Keratinocyte (primary cell): ENCODE data around the gene BTG3. TPM values are rescaled to one million over a fixed set of nuclear protein-coding genes. Genes with fewer than 3 reads are reported as not detected.

Experiments used
- DNase-seq: peaks from one replicate; pipeline ENCODE4 v3.0.0-alpha.2; 2011; ENCODE audit warnings: low read depth, missing footprints, low spot score
- FAIRE-seq: peaks from 2 replicates; lab custom pipeline; 2011; peaks lifted over from hg19 to GRCh38; lab: Jason Lieb, UNC
- H2AFZ ChIP-seq: 2 replicates; pipeline ENCODE4 v1.6.0; 2012; ENCODE audit warnings: low read length, control low read depth, inconsistent platforms; ENCODE audit not compliant: control insufficient read depth
- H3K27ac ChIP-seq: 2 replicates; pipeline ENCODE4 v1.5.1; 2011; ENCODE audit warnings: low read length; ENCODE audit not compliant: control insufficient read depth, insufficient read depth
- H3K27me3 ChIP-seq: 3 replicates; pipeline ENCODE4 v1.6.0; 2011; ENCODE audit warnings: low read length; ENCODE audit not compliant: control insufficient read depth, insufficient read depth; ENCODE audit errors: extremely low read depth
- H3K36me3 ChIP-seq, 2 experiments: 2 replicates in 1 of 2; 3 replicates in 1 of 2; pipeline ENCODE4 v1.5.1; 2011; ENCODE audit warnings: low read length in 2 of 2, mild to moderate bottlenecking in 1 of 2; ENCODE audit not compliant: control insufficient read depth in 2 of 2, insufficient read depth in 2 of 2; ENCODE audit errors: extremely low read depth in 1 of 2
- H3K4me1 ChIP-seq: 3 replicates; pipeline ENCODE4 v1.5.1; 2011; ENCODE audit warnings: low read length; ENCODE audit not compliant: control insufficient read depth, insufficient read depth; ENCODE audit errors: extremely low read depth
- H3K4me2 ChIP-seq: 3 replicates; pipeline ENCODE4 v1.6.0; 2011; ENCODE audit warnings: low read depth, low read length; ENCODE audit not compliant: control insufficient read depth, insufficient read depth; ENCODE audit errors: extremely low read depth
- H3K4me3 ChIP-seq, 3 experiments: fragments of 200-600 bp in 1 of 3; sonication (generic) in 1 of 3; 2 replicates in 2 of 3; 3 replicates in 1 of 3; pipeline ENCODE4 v1.5.1; 2011 to 2016; ENCODE audit warnings: low read length in 3 of 3, mild to moderate bottlenecking in 3 of 3, control low read depth in 2 of 3, inconsistent platforms in 1 of 3, low read depth in 1 of 3, mixed read lengths in 1 of 3, mixed run types in 1 of 3, moderate library complexity in 1 of 3; ENCODE audit not compliant: control insufficient read depth in 2 of 3, insufficient read depth in 2 of 3; ENCODE audit errors: extremely low read depth in 1 of 3
- H3K79me2 ChIP-seq: 2 replicates; pipeline ENCODE4 v1.6.0; 2012; ENCODE audit warnings: low read length; ENCODE audit not compliant: control insufficient read depth, insufficient read depth
- H3K9ac ChIP-seq: 3 replicates; pipeline ENCODE4 v1.6.0; 2011; ENCODE audit warnings: low read length; ENCODE audit not compliant: control insufficient read depth, insufficient read depth; ENCODE audit errors: extremely low read depth
- H3K9me1 ChIP-seq: 3 replicates; pipeline ENCODE4 v1.6.0; 2011; ENCODE audit warnings: low read length; ENCODE audit not compliant: control insufficient read depth, insufficient read depth; ENCODE audit errors: extremely low read depth
- H3K9me3 ChIP-seq: 2 replicates; pipeline ENCODE4 v1.5.1; 2012; ENCODE audit warnings: low read depth, low read length; ENCODE audit not compliant: control insufficient read depth
- H4K20me1 ChIP-seq: 3 replicates; pipeline ENCODE4 v1.6.0; 2011; ENCODE audit warnings: low read length; ENCODE audit not compliant: control insufficient read depth, insufficient read depth; ENCODE audit errors: extremely low read depth
- CTCF ChIP-seq, 3 experiments: IDR thresholded peaks in 1 of 3; conservative IDR thresholded peaks in 1 of 3; optimal IDR thresholded peaks in 1 of 3; 2 replicates in 2 of 3; 3 replicates in 1 of 3; pipeline versions ENCODE3 to v1.5.1; 2011; ENCODE audit warnings: low read length in 3 of 3, mild to moderate bottlenecking in 3 of 3, moderate library complexity in 2 of 3, control low read depth in 1 of 3, inconsistent platforms in 1 of 3; ENCODE audit not compliant: insufficient read depth in 2 of 3; ENCODE audit errors: extremely low read depth in 1 of 3
- EZH2 ChIP-seq: IDR thresholded peaks from one replicate; pipeline ENCODE4 v1.6.1; 2012; ENCODE audit warnings: inconsistent platforms, mild to moderate bottlenecking, low read length, moderate library complexity
- dilution Hi-C: fragments of 300-500 bp; cut with MboI; formaldehyde crosslinking; loops from one replicate; pipeline ENCODE4 v1.7.0; 2020; ENCODE audit warnings: low sequenced_read_pairs; ENCODE audit not compliant: extremely low pct_ligation_motif_present
- polyA plus RNA-seq, 5 experiments: library from polyadenylated mRNA; depleted of rRNA in 3 of 5; stranded (reverse) in 3 of 5; stranded (forward) in 1 of 5; unstranded in 1 of 5; fragments of >200 nt; gene quantifications; 1 replicate in 1 of 5; 2 replicates in 3 of 5; 3 replicates in 1 of 5; pipeline versions ENCODE4 v1.2.1 to v1.2.3, GENCODE V29; 2011 to 2012; ENCODE audit warnings: missing spikeins in 2 of 5, low read depth in 1 of 5, low replicate concordance in 1 of 5
- small RNA-seq, 3 experiments: library from RNA; depleted of rRNA; stranded (forward); fragments of <200 nt; gene quantifications; one replicate each; pipeline ENCODE3, GENCODE V24; 2012; ENCODE audit warnings: low read depth in 3 of 3, low replicate concordance in 1 of 3; ENCODE audit not compliant: insufficient read length in 3 of 3

The BTG3 gene
- polyA plus RNA-seq, 1 donor (not counting 4 experiments of a cell fraction or from before 2014, with no cell fraction given) = 51.2 TPM

GRCh38 chr21:17548262-17548661 lies 64.4 kb downstream of the BTG3 start:
- no peak overlapping the region for H3K9ac ChIP-seq
- no peaks in the 10 kb centered on the region for H3K27me3 ChIP-seq
- H4K20me1 ChIP-seq = no peaks in the 10 kb centered on the region
- peaks cover 10% of the 10 kb centered on the region for H3K79me2 ChIP-seq
- no peak overlapping the region for H2AFZ ChIP-seq
- no peak overlapping the region for H3K4me2 ChIP-seq
- no peak for TF ChIP-seq CTCF (optimal IDR thresholded peaks at IDR 0.05 in 1 of 3, IDR thresholded peaks at IDR 0.05 in 1 of 3, conservative IDR thresholded peaks at IDR 0.05 in 1 of 3; ENCODE audit: extremely low read depth in 1 of 3, insufficient read depth in 2 of 3, low read length in 3 of 3)
- no peak for TF ChIP-seq EZH2
- H3K9me3 ChIP-seq = no peaks in the 10 kb centered on the region
- H3K4me3 ChIP-seq = no peak overlapping the region
- FAIRE-seq = no peak
- DNase-seq = no peak
- dilution Hi-C loops = no loop called here
- H3K27ac ChIP-seq = no peak overlapping the region
- no peaks in the 10 kb centered on the region for H3K4me1 ChIP-seq
- peaks cover 5 to 13% of the 10 kb centered on the region in 2 experiments for H3K36me3 ChIP-seq
- no peaks in the 10 kb centered on the region for H3K9me1 ChIP-seq

- TF ChIP-seq CTCF (optimal IDR thresholded peaks at IDR 0.05 in 1 of 3, IDR thresholded peaks at IDR 0.05 in 1 of 3, conservative IDR thresholded peaks at IDR 0.05 in 1 of 3; ENCODE audit: extremely low read depth in 1 of 3, insufficient read depth in 2 of 3, low read length in 3 of 3) (no peak), EZH2 (no peak)
- no peaks in the 10 kb centered on the region for H4K20me1 ChIP-seq
- peaks cover 3% of the 10 kb centered on the region for H3K4me1 ChIP-seq
- no peak overlapping the region for H3K27ac ChIP-seq
- no peaks in the 10 kb centered on the region for H3K9me3 ChIP-seq
- H3K9me1 ChIP-seq = no peaks in the 10 kb centered on the region
- no peak overlapping the region for H3K9ac ChIP-seq
- H3K4me3 ChIP-seq = no peak overlapping the region
- H3K4me2 ChIP-seq = no peak overlapping the region
- no peak for DNase-seq
- H3K27me3 ChIP-seq = no peaks in the 10 kb centered on the region
- no peak for FAIRE-seq
- H2AFZ ChIP-seq = no peak overlapping the region
- H3K79me2 ChIP-seq = peaks cover 24% of the 10 kb centered on the region
- dilution Hi-C loops = no loop called here
- H3K36me3 ChIP-seq = peaks cover 5 to 13% of the 10 kb centered on the region in 2 experiments
These were observed 67.7 kb downstream of the BTG3 start for GRCh38 chr21:17545007-17545406.

Small RNA genes lying within 50 kb of the gene (small RNA-seq; reads per million reads assigned to genes)
- 0 reads per million in 3 experiments for gene RF00019

Other genes starting within 250 kb of the BTG3 start
- 35.5 to 42.6 TPM (median 37.3 TPM) in 3 replicates for gene CXADR, start 99.9 kb downstream of the BTG3 start, polyA plus RNA-seq
- 13.6 to 28.2 TPM (median 18.7 TPM) in 3 replicates for gene C21orf91, start 206.5 kb upstream of the BTG3 start, polyA plus RNA-seq